HG03039 (cell line): ENCODE measurements around the gene TNFRSF25.

Experiments used
- ATAC-seq: cut with Tn5 transposase; IDR thresholded peaks from one replicate; pipeline ENCODE4 v1.9.1; 2021; ENCODE audit warnings: mild to moderate bottlenecking, moderate library complexity; ENCODE audit not compliant: unreplicated experiment

Gene TNFRSF25

DNA sequence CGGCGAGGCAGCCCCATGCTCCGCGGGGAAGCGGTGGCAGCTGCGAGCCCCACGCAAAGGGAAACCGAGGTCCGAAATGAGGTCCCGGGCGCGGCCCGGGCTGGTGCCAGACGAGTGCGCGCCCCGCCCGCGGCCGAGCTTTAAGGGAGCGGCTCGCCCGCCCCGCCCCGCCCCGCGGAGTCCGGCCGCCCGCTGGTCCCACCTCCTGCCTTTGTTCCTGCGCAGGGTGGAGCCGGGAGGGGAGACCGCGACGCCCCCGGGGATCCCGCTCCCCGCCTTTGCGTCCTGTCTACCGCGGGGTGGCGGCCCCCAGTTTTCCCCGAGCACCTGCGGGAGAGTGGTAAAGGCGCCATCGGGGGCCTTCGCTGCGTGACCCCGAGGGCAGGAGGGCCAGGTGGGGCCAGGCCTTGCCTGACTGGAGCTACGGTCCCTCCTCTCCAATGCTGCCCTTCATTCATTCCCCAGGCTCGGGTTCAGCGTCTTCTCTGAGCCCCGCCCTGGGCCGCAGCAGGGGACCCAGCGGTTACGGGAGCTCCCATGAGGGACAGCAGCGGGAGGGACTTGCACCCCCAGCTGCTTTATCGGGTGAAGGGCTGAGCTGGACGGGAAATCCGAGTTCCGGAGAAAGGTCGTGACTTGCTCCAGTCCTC is 46.0 kb downstream of the TNFRSF25 start, which contains the start of gene HES2:
Gene HES2, minus strand, starts transcription at position 116 of the 650 bp plus-strand sequence. Its CDS starts 99 bp downstream, at position 17.
- ATAC-seq = no peak

DNA sequence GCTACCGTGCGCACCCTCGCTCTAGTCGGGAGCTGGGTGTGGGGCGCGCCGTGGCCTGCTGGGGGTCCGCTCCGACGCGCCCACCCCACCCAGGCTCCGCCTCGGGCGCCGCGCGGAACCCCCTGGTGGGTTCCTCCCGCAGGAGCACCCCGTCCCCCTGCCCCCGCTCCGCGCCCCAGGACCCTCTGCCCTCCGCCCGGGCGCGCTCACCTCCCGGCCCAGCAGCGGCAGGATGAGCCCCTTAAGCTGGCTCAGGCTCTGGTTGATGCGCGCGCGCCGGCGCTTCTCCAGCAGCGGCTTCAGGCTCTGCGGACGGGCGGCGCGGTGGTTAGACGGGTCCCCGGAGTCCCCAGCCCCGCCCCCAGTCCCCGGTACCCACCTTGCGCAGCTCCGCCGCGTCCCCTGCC is 46.6 kb downstream of the TNFRSF25 start:
- ATAC-seq = no peak

DNA sequence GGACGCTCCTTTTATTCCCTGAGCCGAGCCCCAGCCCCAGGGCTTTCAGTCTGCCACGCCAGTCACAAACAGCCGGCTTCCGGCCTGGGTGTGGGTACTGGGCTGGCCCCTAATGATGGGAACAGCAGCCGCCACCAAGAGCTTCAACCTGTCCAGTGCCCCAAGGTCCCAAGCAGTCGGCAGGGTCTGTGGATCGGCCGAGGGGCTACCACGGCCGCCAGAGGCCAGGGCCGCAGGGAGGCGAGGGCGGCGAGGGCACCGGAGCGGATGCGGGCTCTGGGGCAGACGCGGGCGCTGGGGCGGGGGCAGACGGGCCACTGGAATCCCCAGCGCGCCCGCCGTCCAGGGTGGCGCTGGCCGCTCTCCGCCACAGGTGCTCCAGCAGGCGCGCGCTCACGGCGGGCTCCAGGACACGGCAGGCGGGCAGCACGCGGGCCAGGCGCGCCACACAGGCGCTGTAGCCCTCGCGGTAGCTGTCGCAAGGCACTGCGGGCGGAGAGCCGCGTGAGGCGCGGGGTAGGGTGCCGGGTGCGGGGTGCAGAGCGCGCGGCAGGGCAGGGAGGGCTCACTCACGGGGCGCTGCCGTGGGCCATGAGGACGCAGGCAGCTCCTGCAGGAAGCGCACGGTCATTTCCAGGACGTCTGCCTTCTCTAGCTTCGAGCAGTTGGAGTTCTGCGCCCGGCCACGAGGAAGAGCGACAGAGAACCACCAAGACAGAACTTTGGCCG is 47.1 kb downstream of the TNFRSF25 start:
- no peak for ATAC-seq

DNA sequence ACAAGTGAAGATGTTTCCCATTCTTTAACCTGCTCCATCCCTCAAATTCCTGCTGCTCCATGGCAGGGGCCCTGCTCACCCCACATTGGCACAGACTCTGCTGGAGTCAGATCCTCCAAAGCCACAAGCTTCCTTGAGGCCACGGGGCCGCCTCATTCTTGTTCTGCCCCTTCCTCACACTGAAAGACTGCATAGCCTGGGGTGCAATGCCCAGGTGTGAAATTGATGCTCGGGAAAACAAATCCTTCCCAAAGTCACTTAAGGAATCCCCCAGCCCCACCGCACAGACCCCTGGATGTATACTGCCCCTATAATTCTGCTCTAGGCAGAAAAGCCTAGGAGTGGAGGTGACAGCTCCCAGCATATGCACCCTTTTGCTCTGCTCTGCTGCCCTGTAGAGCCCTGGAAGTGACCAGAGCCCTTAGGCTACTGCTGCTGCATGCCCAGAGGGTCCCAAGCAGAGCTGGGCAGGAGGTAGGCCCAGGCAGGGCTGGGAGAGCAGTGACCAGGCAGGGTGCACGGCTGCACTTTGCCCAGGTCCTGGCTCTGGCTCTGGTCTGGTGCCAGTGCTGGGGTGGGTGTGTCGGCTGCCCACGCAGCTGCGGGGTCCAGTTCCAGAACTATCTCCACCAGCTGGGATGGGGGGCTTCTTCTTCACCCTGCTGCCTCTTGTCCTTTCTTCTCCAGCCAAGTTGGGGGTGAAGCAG is 47.9 kb downstream of the TNFRSF25 start:
- no peak for ATAC-seq

DNA sequence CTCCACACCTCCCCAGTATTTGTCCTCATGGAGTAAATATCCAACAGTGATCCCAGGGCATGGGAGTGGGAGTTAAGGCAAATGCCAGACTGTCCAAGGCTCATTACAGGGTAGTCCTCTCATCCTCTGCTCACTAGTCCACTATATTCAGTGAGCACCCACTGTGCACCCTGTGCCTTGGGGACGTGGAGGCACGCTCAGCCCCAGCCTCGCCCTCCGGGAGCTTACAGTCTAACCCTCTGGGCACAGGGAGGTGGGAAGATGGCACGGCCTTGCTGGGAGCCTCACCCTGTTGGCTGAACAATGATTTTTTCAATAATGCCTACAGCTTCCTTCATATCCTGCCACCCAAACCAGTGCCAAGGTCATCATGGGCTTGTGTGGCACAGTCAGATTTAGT is 49.1 kb downstream of the TNFRSF25 start:
- ATAC-seq = no peak

DNA sequence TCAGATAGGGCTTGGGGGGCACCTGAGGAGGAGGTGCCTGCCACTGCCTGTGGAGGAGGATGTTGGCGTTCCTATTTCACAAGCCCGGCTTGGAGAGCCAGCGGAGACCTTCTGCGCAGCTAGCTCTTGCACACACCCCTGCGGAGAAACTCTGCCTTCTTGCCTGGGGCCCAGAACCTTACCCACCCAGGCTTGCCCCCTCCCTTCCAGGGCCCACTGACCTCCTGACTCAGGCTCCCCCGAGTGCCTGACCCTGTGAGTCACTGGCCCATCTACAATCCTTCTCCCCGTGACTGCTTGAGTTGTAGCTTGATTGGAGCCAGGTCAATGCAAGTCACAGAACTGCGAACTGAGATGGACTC is 49.7 kb downstream of the TNFRSF25 start:
- ATAC-seq = no peak

DNA sequence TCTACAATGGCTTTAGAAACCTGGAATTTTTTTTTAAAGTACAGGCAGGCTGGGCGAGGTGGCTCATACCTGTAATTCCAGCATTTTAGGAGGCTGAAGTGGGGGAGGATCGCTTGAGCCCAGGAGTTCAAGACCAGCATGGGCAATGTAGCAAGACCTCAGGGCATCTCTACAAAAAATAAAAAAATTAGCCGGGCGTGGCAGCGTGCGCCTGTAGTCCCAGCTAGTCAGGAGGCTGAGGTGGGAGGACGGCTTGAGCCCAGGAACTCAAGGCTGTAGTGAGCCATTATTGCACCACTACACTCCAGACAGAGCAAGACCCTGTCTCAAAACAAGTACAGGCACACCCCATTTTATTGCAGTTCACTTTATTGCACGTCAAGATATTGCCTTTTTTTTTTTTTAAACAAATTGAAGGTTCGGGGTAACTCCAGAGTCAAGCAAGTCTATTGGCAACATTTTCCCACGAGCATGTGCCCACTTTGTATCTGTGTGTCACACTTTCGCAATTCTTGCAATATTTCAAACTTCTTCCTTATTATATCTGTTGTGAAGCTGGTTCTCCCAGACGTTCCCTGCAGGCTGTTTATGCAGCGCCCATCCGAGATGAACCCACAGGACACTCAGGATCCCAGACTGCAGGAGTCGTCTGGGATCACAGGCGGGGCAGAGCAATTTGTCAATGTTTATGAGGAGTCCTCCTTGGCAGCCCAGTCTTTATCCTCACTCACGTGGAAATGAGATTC is 50.9 kb downstream of the TNFRSF25 start:
- no peak for ATAC-seq

DNA sequence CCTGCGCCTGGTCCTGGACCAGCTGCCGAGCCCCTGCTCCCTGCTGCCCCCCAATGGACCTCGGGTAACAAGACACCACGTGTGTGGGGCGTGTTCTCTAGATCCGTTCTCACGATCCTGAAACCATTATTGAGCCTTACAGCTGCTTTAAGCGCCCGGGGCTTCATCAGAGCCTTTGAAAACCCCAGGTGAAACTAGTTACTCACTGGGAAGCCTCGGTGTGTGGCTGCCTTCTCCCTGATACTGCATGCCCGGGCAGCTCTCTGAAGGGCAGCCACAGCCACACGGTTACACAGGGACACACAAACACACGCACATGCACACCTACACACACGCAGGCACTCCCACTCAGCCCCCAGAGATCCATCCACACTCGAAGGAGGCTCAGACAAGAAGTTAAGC is 51.5 kb downstream of the TNFRSF25 start:
- ATAC-seq = no peak

DNA sequence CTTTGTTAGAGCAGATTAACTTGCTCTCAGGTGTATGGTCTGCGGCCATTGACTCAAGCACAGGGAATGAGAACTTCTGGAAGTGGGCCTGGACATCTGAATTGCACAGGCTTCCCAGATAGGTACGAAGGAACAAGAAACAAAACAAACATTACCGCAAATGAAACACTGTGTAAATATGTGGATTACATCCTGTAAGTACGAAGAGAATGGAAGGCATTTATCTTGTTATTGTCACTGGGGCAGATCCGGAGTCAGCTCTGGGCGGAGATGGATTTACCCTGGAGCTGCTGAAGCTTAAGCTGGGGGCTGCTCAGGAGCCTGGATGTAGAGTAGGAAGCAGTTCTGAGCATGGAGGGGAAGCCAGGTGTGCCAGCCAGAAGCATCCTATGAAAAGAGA is 53.1 kb downstream of the TNFRSF25 start:
- no peak for ATAC-seq
